Astrocyte of the spinal cord (primary cell): ENCODE results near the gene MAGI1.

ENCODE experiments used
- DNase-seq: peaks from one replicate; pipeline ENCODE4 v3.0.0; 2011; ENCODE audit warnings: low read depth, low spot score
- H3K4me3 ChIP-seq: 2 replicates; pipeline ENCODE4 v1.5.1; 2011; ENCODE audit warnings: low read depth, mild to moderate bottlenecking, low read length, moderate library complexity
- in situ Hi-C: cut with HindIII; loops from 2 replicates; pipeline ENCODE4 v1.10.0; 2017; ENCODE audit warnings: low sequenced_read_pairs
- TF ChIP-seq, protein P1 (sequence below): IDR thresholded peaks from 2 replicates; pipeline ENCODE4 v1.5.1; 2012; ENCODE audit warnings: low read depth, mild to moderate bottlenecking, low read length, inconsistent platforms

MAGI1 gene

DNA sequence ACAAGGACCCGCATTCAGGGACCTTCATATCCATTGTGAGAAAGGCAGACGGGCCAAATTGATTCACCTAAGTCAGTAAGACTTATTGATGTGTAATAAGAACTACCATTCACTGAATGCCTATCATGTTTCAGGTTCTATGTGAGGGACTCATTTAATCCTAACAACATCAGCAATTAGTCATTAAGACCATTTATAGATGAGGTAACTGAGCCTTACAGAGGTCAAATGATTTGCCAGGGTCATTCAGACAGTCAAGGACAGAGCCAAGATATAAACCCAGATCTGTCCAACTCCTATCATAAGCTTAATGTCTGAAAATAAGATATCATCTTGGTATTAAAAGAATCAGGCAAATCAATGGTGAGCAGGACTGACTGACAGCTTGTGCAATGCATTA, 453.8 kb downstream of the MAGI1 start:
- TF ChIP-seq, protein P1, sequence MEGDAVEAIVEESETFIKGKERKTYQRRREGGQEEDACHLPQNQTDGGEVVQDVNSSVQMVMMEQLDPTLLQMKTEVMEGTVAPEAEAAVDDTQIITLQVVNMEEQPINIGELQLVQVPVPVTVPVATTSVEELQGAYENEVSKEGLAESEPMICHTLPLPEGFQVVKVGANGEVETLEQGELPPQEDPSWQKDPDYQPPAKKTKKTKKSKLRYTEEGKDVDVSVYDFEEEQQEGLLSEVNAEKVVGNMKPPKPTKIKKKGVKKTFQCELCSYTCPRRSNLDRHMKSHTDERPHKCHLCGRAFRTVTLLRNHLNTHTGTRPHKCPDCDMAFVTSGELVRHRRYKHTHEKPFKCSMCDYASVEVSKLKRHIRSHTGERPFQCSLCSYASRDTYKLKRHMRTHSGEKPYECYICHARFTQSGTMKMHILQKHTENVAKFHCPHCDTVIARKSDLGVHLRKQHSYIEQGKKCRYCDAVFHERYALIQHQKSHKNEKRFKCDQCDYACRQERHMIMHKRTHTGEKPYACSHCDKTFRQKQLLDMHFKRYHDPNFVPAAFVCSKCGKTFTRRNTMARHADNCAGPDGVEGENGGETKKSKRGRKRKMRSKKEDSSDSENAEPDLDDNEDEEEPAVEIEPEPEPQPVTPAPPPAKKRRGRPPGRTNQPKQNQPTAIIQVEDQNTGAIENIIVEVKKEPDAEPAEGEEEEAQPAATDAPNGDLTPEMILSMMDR: no peak
- DNase-seq: no peak
- H3K4me3 ChIP-seq: no peak overlapping the region
- in situ Hi-C loops: no loop called here

DNA sequence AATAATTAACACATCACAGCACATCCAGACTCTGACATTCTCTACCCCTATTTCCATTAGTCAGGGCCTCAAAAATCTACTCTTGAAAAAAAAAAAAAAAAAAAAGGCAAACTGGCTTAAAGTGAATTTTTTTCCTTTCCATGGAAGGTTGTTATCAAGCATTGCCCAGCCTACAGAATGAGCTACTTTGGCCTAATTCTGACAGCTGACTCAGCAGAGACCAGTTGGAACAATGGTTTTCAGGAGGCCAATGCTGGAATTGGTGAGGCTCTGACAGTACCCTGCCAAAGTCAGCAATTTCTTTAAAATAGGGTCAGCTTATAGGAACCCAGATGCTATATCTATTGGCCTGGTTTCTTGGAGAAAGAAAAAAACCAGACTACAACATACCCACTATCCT, 454.7 kb downstream of the MAGI1 start:
- TF ChIP-seq, protein P1: no peak
- in situ Hi-C loops: no loop called here
- no peak for DNase-seq

DNA sequence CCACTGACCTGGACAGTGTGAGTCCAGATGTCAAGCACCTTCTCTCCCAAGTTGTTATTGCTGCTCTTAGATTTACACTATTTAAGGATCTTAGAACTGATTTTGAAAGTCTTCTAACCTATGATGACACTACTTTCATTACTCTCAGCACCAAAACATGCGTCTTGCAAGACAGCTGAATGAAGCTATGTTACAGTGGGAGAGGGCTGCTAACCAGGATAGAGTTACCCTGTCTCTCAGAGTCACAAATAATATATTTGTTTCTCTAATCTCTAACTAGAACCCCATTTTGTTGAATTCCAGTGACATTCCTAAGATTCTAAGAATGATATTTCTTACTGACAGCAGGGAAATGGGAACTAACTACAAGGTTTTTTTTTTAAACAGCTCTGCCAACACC, 455.5 kb downstream of the MAGI1 start:
- DNase-seq: no peak
- no peak overlapping the region for H3K4me3 ChIP-seq
- in situ Hi-C loops: no loop called here
- TF ChIP-seq, protein P1: no peak

More for the DNA sequence above, 454.7 kb downstream of the MAGI1 start:
- no peak overlapping the region for H3K4me3 ChIP-seq

DNA sequence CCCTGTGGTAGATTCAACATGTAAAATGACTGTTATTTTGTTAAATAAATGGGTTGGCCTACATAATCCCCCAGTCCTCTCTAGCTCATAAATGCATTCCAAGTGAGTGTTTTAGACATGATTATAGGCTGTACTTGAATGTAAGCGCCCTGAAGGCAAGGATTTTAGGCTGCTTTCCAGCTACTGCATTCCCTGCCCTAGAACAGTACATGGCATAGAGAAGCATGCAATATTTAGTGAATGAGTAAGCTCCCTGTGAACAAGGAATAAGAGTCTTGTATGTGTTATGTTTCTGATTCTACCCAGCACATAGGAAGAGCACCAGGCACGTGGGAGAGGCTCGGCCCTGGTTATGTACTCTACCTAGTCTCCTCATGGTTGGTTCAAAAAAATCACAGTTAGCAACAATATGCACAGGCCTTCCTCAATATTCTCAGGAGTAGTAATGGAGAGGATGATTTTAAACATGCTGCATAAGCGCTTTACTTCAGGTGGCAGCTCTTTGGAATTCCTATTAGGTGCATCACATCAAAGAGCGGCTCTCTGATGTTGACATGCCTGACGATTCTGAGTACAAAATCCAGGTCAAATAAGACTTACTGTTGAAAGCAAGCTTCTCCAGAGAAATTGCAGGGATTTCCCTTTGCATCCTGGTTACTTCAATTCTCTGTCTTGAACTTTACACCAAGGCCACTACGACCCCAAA, 456.6 kb downstream of the MAGI1 start:
- TF ChIP-seq, protein P1: no peak
- in situ Hi-C loops: no loop called here
- no peak overlapping the region for H3K4me3 ChIP-seq
- DNase-seq: no peak

DNA sequence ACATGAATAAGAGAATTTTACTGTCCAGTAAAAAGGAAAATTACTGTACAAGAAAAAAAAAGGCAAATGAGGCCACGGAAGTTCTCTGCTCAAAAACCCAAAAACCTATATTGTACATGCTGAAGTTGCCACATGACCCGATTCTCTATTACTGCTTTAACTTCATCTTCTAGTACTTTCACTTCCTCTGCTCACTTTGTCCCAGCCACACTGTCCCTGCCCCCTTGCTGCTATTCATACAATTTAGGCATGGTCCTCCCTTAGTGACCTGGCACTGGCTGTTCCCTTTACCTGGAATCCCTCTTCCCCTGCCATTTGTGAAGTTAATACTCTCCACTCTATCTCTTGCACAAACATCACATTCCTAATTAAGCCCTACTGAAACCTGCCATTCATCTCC, 457.4 kb downstream of the MAGI1 start:
- in situ Hi-C loops: no loop called here
- no peak overlapping the region for H3K4me3 ChIP-seq
- TF ChIP-seq, protein P1: no peak
- DNase-seq: no peak

DNA sequence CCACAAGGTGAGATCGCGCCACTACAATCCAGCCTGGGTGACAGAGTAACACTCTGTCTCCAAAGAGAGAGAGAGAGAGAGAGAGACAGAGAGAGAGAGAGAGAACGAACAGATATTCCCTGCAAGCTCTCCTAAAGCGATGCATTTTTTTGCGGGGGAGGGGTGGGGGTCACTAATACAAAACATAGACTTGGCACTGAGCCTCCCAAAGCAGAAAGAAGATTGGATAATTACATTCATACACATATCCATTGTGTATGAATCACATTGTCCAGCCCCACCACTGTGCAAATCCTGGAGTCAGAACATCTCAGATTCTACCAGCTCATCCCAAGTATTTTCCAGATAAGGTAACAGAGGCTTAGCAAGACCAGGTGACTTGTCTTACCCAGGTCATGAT, 459.9 kb downstream of the MAGI1 start:
- in situ Hi-C loops: no loop called here
- TF ChIP-seq, protein P1: no peak
- no peak overlapping the region for H3K4me3 ChIP-seq
- DNase-seq: no peak
